Keratinocyte (primary cell): ENCODE data around the gene AQR. TPM values are rescaled to one million over a fixed set of nuclear protein-coding genes. Genes with fewer than 3 reads are reported as not detected.
"Not testable (repeated sequence)": the region's sequence is repeated elsewhere in the genome, so short reads cannot be mapped to it uniquely, and the experiment has no call there.

Source experiments
- DNase-seq: peaks from one replicate; pipeline ENCODE4 v3.0.0-alpha.2; 2011; ENCODE audit warnings: low read depth, missing footprints, low spot score
- FAIRE-seq: peaks from 2 replicates; lab custom pipeline; 2011; peaks lifted over from hg19 to GRCh38; lab: Jason Lieb, UNC
- H2AFZ ChIP-seq: 2 replicates; pipeline ENCODE4 v1.6.0; 2012; ENCODE audit warnings: low read length, control low read depth, inconsistent platforms; ENCODE audit not compliant: control insufficient read depth
- H3K27ac ChIP-seq: 2 replicates; pipeline ENCODE4 v1.5.1; 2011; ENCODE audit warnings: low read length; ENCODE audit not compliant: control insufficient read depth, insufficient read depth
- H3K27me3 ChIP-seq: 3 replicates; pipeline ENCODE4 v1.6.0; 2011; ENCODE audit warnings: low read length; ENCODE audit not compliant: control insufficient read depth, insufficient read depth; ENCODE audit errors: extremely low read depth
- H3K36me3 ChIP-seq, 2 experiments: 2 replicates in 1 of 2; 3 replicates in 1 of 2; pipeline ENCODE4 v1.5.1; 2011; ENCODE audit warnings: low read length in 2 of 2, mild to moderate bottlenecking in 1 of 2; ENCODE audit not compliant: control insufficient read depth in 2 of 2, insufficient read depth in 2 of 2; ENCODE audit errors: extremely low read depth in 1 of 2
- H3K4me1 ChIP-seq: 3 replicates; pipeline ENCODE4 v1.5.1; 2011; ENCODE audit warnings: low read length; ENCODE audit not compliant: control insufficient read depth, insufficient read depth; ENCODE audit errors: extremely low read depth
- H3K4me2 ChIP-seq: 3 replicates; pipeline ENCODE4 v1.6.0; 2011; ENCODE audit warnings: low read depth, low read length; ENCODE audit not compliant: control insufficient read depth, insufficient read depth; ENCODE audit errors: extremely low read depth
- H3K4me3 ChIP-seq, 3 experiments: fragments of 200-600 bp in 1 of 3; sonication (generic) in 1 of 3; 2 replicates in 2 of 3; 3 replicates in 1 of 3; pipeline ENCODE4 v1.5.1; 2011 to 2016; ENCODE audit warnings: low read length in 3 of 3, mild to moderate bottlenecking in 3 of 3, control low read depth in 2 of 3, inconsistent platforms in 1 of 3, low read depth in 1 of 3, mixed read lengths in 1 of 3, mixed run types in 1 of 3, moderate library complexity in 1 of 3; ENCODE audit not compliant: control insufficient read depth in 2 of 3, insufficient read depth in 2 of 3; ENCODE audit errors: extremely low read depth in 1 of 3
- H3K79me2 ChIP-seq: 2 replicates; pipeline ENCODE4 v1.6.0; 2012; ENCODE audit warnings: low read length; ENCODE audit not compliant: control insufficient read depth, insufficient read depth
- H3K9ac ChIP-seq: 3 replicates; pipeline ENCODE4 v1.6.0; 2011; ENCODE audit warnings: low read length; ENCODE audit not compliant: control insufficient read depth, insufficient read depth; ENCODE audit errors: extremely low read depth
- H3K9me1 ChIP-seq: 3 replicates; pipeline ENCODE4 v1.6.0; 2011; ENCODE audit warnings: low read length; ENCODE audit not compliant: control insufficient read depth, insufficient read depth; ENCODE audit errors: extremely low read depth
- H3K9me3 ChIP-seq: 2 replicates; pipeline ENCODE4 v1.5.1; 2012; ENCODE audit warnings: low read depth, low read length; ENCODE audit not compliant: control insufficient read depth
- H4K20me1 ChIP-seq: 3 replicates; pipeline ENCODE4 v1.6.0; 2011; ENCODE audit warnings: low read length; ENCODE audit not compliant: control insufficient read depth, insufficient read depth; ENCODE audit errors: extremely low read depth
- CTCF ChIP-seq, 3 experiments: IDR thresholded peaks in 1 of 3; conservative IDR thresholded peaks in 1 of 3; optimal IDR thresholded peaks in 1 of 3; 2 replicates in 2 of 3; 3 replicates in 1 of 3; pipeline versions ENCODE3 to v1.5.1; 2011; ENCODE audit warnings: low read length in 3 of 3, mild to moderate bottlenecking in 3 of 3, moderate library complexity in 2 of 3, control low read depth in 1 of 3, inconsistent platforms in 1 of 3; ENCODE audit not compliant: insufficient read depth in 2 of 3; ENCODE audit errors: extremely low read depth in 1 of 3
- EZH2 ChIP-seq: IDR thresholded peaks from one replicate; pipeline ENCODE4 v1.6.1; 2012; ENCODE audit warnings: inconsistent platforms, mild to moderate bottlenecking, low read length, moderate library complexity
- dilution Hi-C: fragments of 300-500 bp; cut with MboI; formaldehyde crosslinking; loops from one replicate; pipeline ENCODE4 v1.7.0; 2020; ENCODE audit warnings: low sequenced_read_pairs; ENCODE audit not compliant: extremely low pct_ligation_motif_present
- polyA plus RNA-seq, 5 experiments: library from polyadenylated mRNA; depleted of rRNA in 3 of 5; stranded (reverse) in 3 of 5; stranded (forward) in 1 of 5; unstranded in 1 of 5; fragments of >200 nt; gene quantifications; 1 replicate in 1 of 5; 2 replicates in 3 of 5; 3 replicates in 1 of 5; pipeline versions ENCODE4 v1.2.1 to v1.2.3, GENCODE V29; 2011 to 2012; ENCODE audit warnings: missing spikeins in 2 of 5, low read depth in 1 of 5, low replicate concordance in 1 of 5

Gene AQR
- polyA plus RNA-seq, 1 donor (not counting 4 experiments of a cell fraction or from before 2014, with no cell fraction given) = 28.2 TPM

- no peaks in the 10 kb centered on the region for H4K20me1 ChIP-seq
- no peak for FAIRE-seq
- H3K27ac ChIP-seq = no peak overlapping the region
- H3K9me1 ChIP-seq = no peaks in the 10 kb centered on the region
- TF ChIP-seq EZH2 (no peak), CTCF (optimal IDR thresholded peaks at IDR 0.05 in 1 of 3, IDR thresholded peaks at IDR 0.05 in 1 of 3, conservative IDR thresholded peaks at IDR 0.05 in 1 of 3; ENCODE audit: extremely low read depth in 1 of 3, insufficient read depth in 2 of 3, low read length in 3 of 3) (no peak)
- dilution Hi-C loops = no loop called here
- no peaks in the 10 kb centered on the region for H3K79me2 ChIP-seq
- H2AFZ ChIP-seq = no peak overlapping the region
- H3K4me3 ChIP-seq = no peak overlapping the region
- H3K9ac ChIP-seq = no peak overlapping the region
- no peak overlapping the region for H3K4me2 ChIP-seq
- DNase-seq = no peak
- no peaks in the 10 kb centered on the region for H3K9me3 ChIP-seq
- H3K36me3 ChIP-seq = no peaks in the 10 kb centered on the region
- H3K4me1 ChIP-seq = no peaks in the 10 kb centered on the region
- H3K27me3 ChIP-seq = peaks cover 6% of the 10 kb centered on the region
Observed at GRCh38 chr15:34808016-34808415, 161.5 kb downstream of the AQR start.

- H3K4me3 ChIP-seq, H3K79me2 ChIP-seq, H3K36me3 ChIP-seq, H3K4me2 ChIP-seq, H3K27ac ChIP-seq, H3K9me1 ChIP-seq, FAIRE-seq, H3K9ac ChIP-seq, H4K20me1 ChIP-seq, H3K4me1 ChIP-seq, H3K27me3 ChIP-seq, dilution Hi-C loops, DNase-seq, H2AFZ ChIP-seq, H3K9me3 ChIP-seq: not testable (repeated sequence)
Observed at GRCh38 chr15:34807241-34807640, 162.3 kb downstream of the AQR start.

DNA sequence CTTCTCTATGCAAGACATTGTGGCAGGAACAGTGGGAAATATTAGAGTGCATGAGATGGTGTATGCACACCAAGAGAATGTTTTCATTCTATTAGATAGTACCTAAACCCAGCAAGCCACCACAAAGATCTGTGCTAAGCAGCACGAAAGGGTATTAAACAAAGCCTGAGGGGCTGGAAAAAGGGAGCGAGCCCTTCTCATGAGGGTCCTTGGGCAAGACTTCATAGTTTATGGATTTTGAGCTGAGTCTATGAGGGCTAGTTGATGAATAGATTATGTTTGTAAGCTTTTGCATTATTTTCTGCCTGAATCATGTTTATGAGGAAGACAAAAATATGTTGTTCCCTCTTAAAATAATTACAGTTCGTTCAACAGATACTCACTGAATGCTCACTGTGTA is 164.8 kb downstream of the AQR start:
- TF ChIP-seq CTCF (optimal IDR thresholded peaks at IDR 0.05 in 1 of 3, IDR thresholded peaks at IDR 0.05 in 1 of 3, conservative IDR thresholded peaks at IDR 0.05 in 1 of 3; ENCODE audit: extremely low read depth in 1 of 3, insufficient read depth in 2 of 3, low read length in 3 of 3) (no peak), EZH2 (no peak)
- Histone ChIP-seq H3K36me3 (no peaks in the 10 kb centered on the region), H3K27ac (no peak overlapping the region), H3K9me1 (no peaks in the 10 kb centered on the region), H4K20me1 (no peaks in the 10 kb centered on the region), H3K79me2 (no peaks in the 10 kb centered on the region), H3K4me1 (no peaks in the 10 kb centered on the region), H3K4me2 (no peak overlapping the region), H2AFZ (no peak overlapping the region), H3K9ac (no peak overlapping the region), H3K27me3 (peaks cover 6% of the 10 kb centered on the region), H3K9me3 (no peaks in the 10 kb centered on the region), H3K4me3 (no peak overlapping the region)
- DNase-seq = no peak
- FAIRE-seq = no peak
- dilution Hi-C loops = no loop called here
